GM23338 (cell line): ENCODE data around the gene FLYWCH1. TPM values are rescaled to one million over a fixed set of nuclear protein-coding genes. Genes with fewer than 3 reads are reported as not detected.

Experiments
- ATAC-seq: fragments of 200-7000 bp; cut with Tn5 transposase; 3 replicates; pipeline ENCODE4 v1.9.1; 2020
- DNase-seq: peaks from one replicate; pipeline ENCODE4 v3.0.0-alpha.2; 2015; ENCODE audit warnings: low spot score
- H2AFZ ChIP-seq: fragments of 200-600 bp; sonication (generic); 2 replicates; pipeline ENCODE4 v1.8.0; 2016; ENCODE audit warnings: antibody characterized with exemption, mild to moderate bottlenecking, moderate library complexity
- H3F3A ChIP-seq: fragments of 200-600 bp; sonication (generic); replicated peaks from 2 replicates; pipeline ENCODE4 v1.8.0; 2017; ENCODE audit warnings: antibody characterized with exemption, mixed run types, low read depth
- H3K27ac ChIP-seq: fragments of 200-600 bp; sonication (generic); 2 replicates; pipeline ENCODE4 v1.6.1; 2016; ENCODE audit warnings: low read depth
- H3K27me3 ChIP-seq: fragments of 200-600 bp; sonication (generic); 2 replicates; pipeline ENCODE4 v1.8.0; 2016; ENCODE audit warnings: mild to moderate bottlenecking, mixed run types, moderate library complexity; ENCODE audit not compliant: insufficient read depth
- H3K36me3 ChIP-seq: fragments of 200-600 bp; sonication (generic); 2 replicates; pipeline ENCODE4 v1.8.0; 2016; ENCODE audit warnings: mild to moderate bottlenecking; ENCODE audit not compliant: insufficient read depth
- H3K4me1 ChIP-seq: fragments of 200-600 bp; sonication (generic); 2 replicates; pipeline ENCODE4 v1.8.0; 2016; ENCODE audit warnings: mild to moderate bottlenecking, moderate library complexity; ENCODE audit not compliant: insufficient read depth
- H3K4me2 ChIP-seq: fragments of 200-600 bp; sonication (generic); 2 replicates; pipeline ENCODE4 v1.7.1; 2017; ENCODE audit warnings: mixed run types
- H3K4me3 ChIP-seq: fragments of 200-600 bp; sonication (generic); 2 replicates; pipeline ENCODE4 v1.6.1; 2016; ENCODE audit warnings: mixed run types
- H3K79me2 ChIP-seq: fragments of 200-600 bp; sonication (generic); replicated peaks from 2 replicates; pipeline ENCODE4 v1.8.0; 2017; ENCODE audit warnings: mild to moderate bottlenecking; ENCODE audit not compliant: insufficient read depth
- H3K9me2 ChIP-seq: fragments of 200-600 bp; sonication (generic); 2 replicates; pipeline ENCODE4 v1.8.0; 2017; ENCODE audit not compliant: insufficient read depth
- H4K20me1 ChIP-seq: fragments of 200-600 bp; sonication (generic); replicated peaks from 2 replicates; pipeline ENCODE4 v1.8.0; 2017; ENCODE audit warnings: mild to moderate bottlenecking; ENCODE audit not compliant: insufficient read depth
- H3K27ac Mint-ChIP-seq: 2 replicates; pipeline ENCODE4 v1.8.0; 2020; ENCODE audit warnings: inconsistent platforms, mild to moderate bottlenecking, moderate library complexity, mixed read lengths
- H3K27me3 Mint-ChIP-seq: 3 replicates; pipeline ENCODE4 v1.8.0; 2022; ENCODE audit warnings: low read depth, mild to moderate bottlenecking, moderate library complexity, mixed read lengths, inconsistent platforms; ENCODE audit not compliant: insufficient read depth, poor library complexity
- H3K36me3 Mint-ChIP-seq: 3 replicates; pipeline ENCODE4 v1.8.0; 2021; ENCODE audit warnings: low read depth, mild to moderate bottlenecking, inconsistent platforms, moderate library complexity, mixed read lengths
- H3K4me1 Mint-ChIP-seq: 3 replicates; pipeline ENCODE4 v1.8.0; 2020; ENCODE audit warnings: mild to moderate bottlenecking, inconsistent platforms, mixed read lengths
- H3K4me3 Mint-ChIP-seq: 3 replicates; pipeline ENCODE4 v1.8.0; 2021; ENCODE audit warnings: moderate library complexity, mild to moderate bottlenecking, inconsistent platforms, mixed read lengths
- H3K9me3 Mint-ChIP-seq: 3 replicates; pipeline ENCODE4 v1.8.0; 2020; ENCODE audit warnings: moderate library complexity, mild to moderate bottlenecking, inconsistent platforms, mixed read lengths
- CREB1 ChIP-seq: fragments of 250-450 bp; sonication (Bioruptor Pico); IDR thresholded peaks from 2 replicates; pipeline ENCODE4 v1.5.0; 2020; ENCODE audit warnings: low read depth, mild to moderate bottlenecking, moderate library complexity
- CTCF ChIP-seq, 2 experiments: fragments of 200-600 bp in 1 of 2; sonication (generic) in 1 of 2; conservative IDR thresholded peaks; 2 replicates each; pipeline versions ENCODE4 v1.5.1 to v1.6.1; 2016 to 2017; ENCODE audit warnings: antibody characterized with exemption in 2 of 2, low read depth in 2 of 2, mild to moderate bottlenecking in 2 of 2, moderate library complexity in 1 of 2
- ETS1 ChIP-seq: IDR thresholded peaks from 2 replicates; pipeline ENCODE4 v1.6.1; 2016; ENCODE audit warnings: antibody characterized with exemption
- EZH2 ChIP-seq: fragments of 200-600 bp; sonication (generic); IDR thresholded peaks from one replicate; pipeline ENCODE4 v1.8.0; 2017; ENCODE audit warnings: antibody characterized with exemption, mild to moderate bottlenecking, low read depth; ENCODE audit not compliant: unreplicated experiment
- EZH2phosphoT487 ChIP-seq: fragments of 200-600 bp; sonication (generic); IDR thresholded peaks from one replicate; pipeline ENCODE4 v1.8.1; 2018; ENCODE audit warnings: antibody characterized with exemption; ENCODE audit not compliant: unreplicated experiment
- JUNB ChIP-seq: IDR thresholded peaks from one replicate; pipeline ENCODE4 v1.6.1; 2016; ENCODE audit warnings: antibody characterized with exemption; ENCODE audit not compliant: unreplicated experiment
- NANOG ChIP-seq: IDR thresholded peaks from 2 replicates; pipeline ENCODE4 v1.6.1; 2016; ENCODE audit warnings: antibody characterized with exemption, borderline replicate concordance
- POLR2AphosphoS5 ChIP-seq: IDR thresholded peaks from 2 replicates; pipeline ENCODE4 v1.6.1; 2016; ENCODE audit warnings: antibody characterized with exemption, low read depth
- REST ChIP-seq: IDR thresholded peaks from one replicate; pipeline ENCODE4 v1.6.1; 2018; ENCODE audit warnings: antibody characterized with exemption; ENCODE audit not compliant: unreplicated experiment
- STAT1 ChIP-seq: IDR thresholded peaks from one replicate; pipeline ENCODE4 v1.6.1; 2016; ENCODE audit warnings: antibody characterized with exemption; ENCODE audit not compliant: unreplicated experiment
- ZNF114 ChIP-seq: fragments of 250-450 bp; sonication (Bioruptor Pico); IDR thresholded peaks from 2 replicates; pipeline ENCODE4 v1.5.0; 2020; ENCODE audit warnings: mild to moderate bottlenecking, moderate library complexity
- ZNF331 ChIP-seq: fragments of 250-450 bp; sonication (Bioruptor Pico); IDR thresholded peaks from 2 replicates; pipeline ENCODE4 v1.5.0; 2020; ENCODE audit warnings: low read depth, mild to moderate bottlenecking, moderate library complexity
- ZNF462 ChIP-seq: fragments of 250-450 bp; sonication (Bioruptor Pico); IDR thresholded peaks from 2 replicates; pipeline ENCODE4 v1.5.0; 2020; ENCODE audit warnings: mild to moderate bottlenecking, moderate library complexity
- polyA plus RNA-seq: library from polyadenylated mRNA; unstranded; fragments of >200 nt; fragmentation: Nextera tagmentation; extraction: Ambion mirVana; gene quantifications from 2 replicates; pipeline ENCODE4 v1.2.1, GENCODE V29; 2016
- total RNA-seq: library from RNA; depleted of rRNA; stranded (reverse); fragments of >200 nt; shearing (Covaris generic); gene quantifications from 2 replicates; pipeline ENCODE4 v1.2.3, GENCODE V29; 2014

FLYWCH1 gene
- total and polyA plus RNA-seq, 2 experiments from 2014 or later: 6.0 to 29.3 TPM

- Mint-ChIP-seq H3K27ac (no peak overlapping the region), H3K4me1 (peaks cover 27% of the 10 kb centered on the region), H3K9me3 (no peaks in the 10 kb centered on the region), H3K27me3 (peaks cover 45% of the 10 kb centered on the region), H3K36me3 (peaks cover 22% of the 10 kb centered on the region), H3K4me3 (peak overlapping the region; percentile 69)
- peak overlapping the region; percentile 63; the same call in 1 of the 2 replicates for H2AFZ ChIP-seq
- H3K4me1 ChIP-seq: peaks cover 20% of the 10 kb centered on the region; the same call in 1 of the 2 replicates
- peaks cover 37% of the 10 kb centered on the region for H3F3A ChIP-seq
- H3K36me3 ChIP-seq: no peaks in the 10 kb centered on the region
- no peak overlapping the region for H3K27ac ChIP-seq
- peaks cover 37% of the 10 kb centered on the region for H3K27me3 ChIP-seq
- H4K20me1 ChIP-seq: peaks cover 12% of the 10 kb centered on the region
- DNase-seq (peak; percentile 93), ATAC-seq (peak; percentile 56)
- H3K9me2 ChIP-seq: no peaks in the 10 kb centered on the region
- peak overlapping the region; percentile 94 for H3K4me3 ChIP-seq
- H3K79me2 ChIP-seq: no peaks in the 10 kb centered on the region
- peak overlapping the region; percentile 95 for H3K4me2 ChIP-seq
- TF ChIP-seq ZNF114 (CRISPR knock-in tag) (no peak), EZH2phosphoT487 (no peak), POLR2AphosphoS5 (peak; percentile 55), JUNB (no peak), CTCF (conservative IDR thresholded peaks at IDR 0.05; ENCODE audit: low read depth in 2 of 2) (peak; percentile 52 to 65), CREB1 (no peak), NANOG (no peak), ETS1 (no peak), ZNF331 (CRISPR knock-in tag) (no peak), STAT1 (no peak), REST (peak; percentile 24), ZNF462 (no peak), EZH2 (no peak)
Observed at GRCh38 chr16:2969545-2970521, 58.1 kb downstream of the FLYWCH1 start.
